SK-MEL-5 (cell line): ENCODE results near the gene CA5A. TPM values are rescaled to one million over a fixed set of nuclear protein-coding genes. Genes with fewer than 3 reads are reported as not detected.
A peak's percentile ranks its signal among the peaks of the same experiment; 100 is the strongest.
"Not testable (repeated sequence)": the region's sequence is repeated elsewhere in the genome, so short reads cannot be mapped to it uniquely, and the experiment has no call there.

Experiments
- DNase-seq: peaks from one replicate; pipeline ENCODE4 v3.0.0-alpha.2; 2016; ENCODE audit warnings: low read depth, low spot score
- in situ Hi-C: cut with HindIII; loops from 2 replicates; pipeline ENCODE4 v1.10.0; 2016; ENCODE audit warnings: low sequenced_read_pairs, high pct_unique_total_duplicates, low pct_unique_long_range_greater_than_20kb
- polyA plus RNA-seq, 2 experiments: library from polyadenylated mRNA; depleted of rRNA; stranded (reverse); fragments of >200 nt; gene quantifications; 2 replicates each; pipeline ENCODE4 v1.2.3, GENCODE V29; 2015
- total RNA-seq: library from RNA; depleted of rRNA; stranded (reverse); fragments of >200 nt; shearing (Covaris generic); gene quantifications from 2 replicates; pipeline ENCODE4 v1.2.3, GENCODE V29; 2014; rRNA removed

Gene CA5A
- total RNA-seq, result not detected in 2 replicates
- polyA plus RNA-seq (2015; cell fraction: cytosol; rRNA removed), result not detected in 2 replicates
- not detected in 2 replicates for polyA plus RNA-seq (2015; cell fraction: nucleus; rRNA removed)

- in situ Hi-C loops, result no loop called here
- DNase-seq, result no peak
Measured at GRCh38 chr16:87936375-87937230, at the start of gene CA5A. TSS of gene CA5A (minus strand) at chr16:87936529. CDS start at chr16:87936450, 79 bp downstream.

DNA sequence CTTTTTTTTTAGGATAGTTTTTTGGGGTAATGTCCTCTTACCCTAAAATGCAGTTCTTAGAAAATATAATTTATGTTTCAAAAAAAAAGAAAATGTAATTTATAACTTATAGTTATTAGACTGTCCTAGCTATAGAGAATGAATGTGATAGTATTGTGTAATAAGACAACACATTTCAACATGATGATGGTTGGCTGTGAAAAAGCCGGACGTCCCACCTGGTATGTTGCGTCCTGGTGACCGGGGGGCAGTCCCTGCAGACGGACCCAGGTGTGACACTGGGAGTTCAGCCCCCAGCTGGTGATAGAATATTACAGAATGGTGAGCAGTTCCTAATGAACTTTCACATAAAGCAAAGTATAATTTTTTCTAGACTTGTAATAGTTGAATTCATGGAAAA lies 49.2 kb upstream of the CA5A start:
- DNase-seq, in situ Hi-C loops: not testable (repeated sequence)

DNA sequence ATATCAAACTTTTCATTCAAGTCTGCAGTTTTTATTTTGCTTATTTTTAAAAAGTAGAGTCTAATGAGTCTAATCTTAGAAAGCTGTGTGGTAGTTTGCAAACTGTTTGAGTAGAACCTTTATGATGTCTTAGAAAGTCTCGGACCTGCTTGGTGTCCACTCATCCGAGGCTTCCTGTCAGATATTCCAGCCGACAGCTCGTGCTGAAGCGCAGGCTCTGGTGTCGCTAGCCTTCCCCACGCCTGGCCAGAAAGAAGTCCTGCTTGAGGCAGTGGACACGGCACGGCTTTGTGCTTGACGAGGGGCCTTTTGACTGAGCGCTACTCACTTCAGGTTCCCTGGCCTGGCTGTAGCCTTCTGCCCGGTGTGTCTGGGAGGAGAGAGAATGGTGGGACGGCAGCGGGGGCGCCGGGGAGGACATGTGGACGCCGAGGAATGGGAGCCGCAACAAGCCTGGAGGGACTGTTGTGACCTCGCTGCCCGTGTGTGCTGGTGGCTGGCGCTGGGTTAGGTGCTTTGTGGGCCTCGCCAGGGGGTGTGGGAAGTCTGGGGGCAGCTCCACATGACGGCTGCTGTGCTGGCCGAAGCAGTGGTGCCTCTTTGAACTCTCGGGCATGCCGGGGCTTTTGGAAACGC lies 48.4 kb upstream of the CA5A start:
- DNase-seq, result no peak
- in situ Hi-C loops, result no loop called here

GRCh38 chr16:87984180-87984579 lies 47.9 kb upstream of the CA5A start:
- DNase-seq, in situ Hi-C loops: not testable (repeated sequence)

GRCh38 chr16:87983737-87984097 lies 47.4 kb upstream of the CA5A start:
- in situ Hi-C loops, result not testable (repeated sequence)
- DNase-seq, result peak; percentile 54

GRCh38 chr16:87983072-87983736 lies 46.9 kb upstream of the CA5A start:
- in situ Hi-C loops, result not testable (repeated sequence)
- DNase-seq, result peak; percentile 19

- no peak for DNase-seq
- in situ Hi-C loops, result no loop called here
Measured at GRCh38 chr16:87982581-87983041, 46.3 kb upstream of the CA5A start.

- in situ Hi-C loops, DNase-seq: not testable (repeated sequence)
Measured at GRCh38 chr16:87981376-87981775, 45.0 kb upstream of the CA5A start.

GRCh38 chr16:87979911-87980630 lies 43.7 kb upstream of the CA5A start:
- in situ Hi-C loops, DNase-seq: not testable (repeated sequence)

DNA sequence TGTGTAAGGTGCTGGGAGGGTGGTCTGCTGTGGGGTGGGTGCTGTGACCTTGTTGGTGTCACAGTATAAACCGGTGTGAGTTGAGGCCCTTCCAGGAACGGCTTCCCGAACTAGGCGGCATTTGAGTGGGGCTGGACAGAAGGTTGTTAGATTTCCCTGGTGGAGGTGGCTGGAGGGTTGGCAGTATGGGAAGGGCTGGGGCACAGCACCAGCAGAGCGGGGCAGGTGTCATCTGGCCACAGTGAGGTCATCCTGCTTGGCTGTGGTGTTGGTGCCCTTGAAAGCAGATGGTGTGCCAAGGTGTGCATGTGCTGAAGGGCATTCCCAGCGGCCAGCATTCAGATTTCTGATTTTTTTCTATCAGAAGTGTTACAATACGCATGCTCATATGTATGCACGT lies 43.0 kb upstream of the CA5A start:
- in situ Hi-C loops, result no loop called here
- no peak for DNase-seq

DNA sequence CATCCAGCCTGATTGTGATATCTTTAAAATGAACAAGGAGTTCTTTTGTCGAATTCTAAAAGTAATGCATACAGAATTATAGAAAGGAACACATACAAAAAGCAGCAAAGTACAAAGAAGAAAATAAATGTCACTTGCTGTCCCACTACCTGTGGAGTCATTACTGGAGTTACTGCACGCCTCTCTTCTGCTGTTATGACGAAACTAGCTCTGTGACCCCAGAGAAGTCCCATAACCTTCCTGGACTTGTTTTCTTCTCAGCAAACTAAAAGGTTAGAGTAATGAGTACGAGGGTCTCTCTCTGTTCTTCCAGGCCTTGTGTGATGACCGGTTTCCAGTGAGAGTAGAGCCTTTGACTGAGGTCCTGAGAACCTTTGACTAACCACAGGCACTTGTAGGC lies 41.8 kb upstream of the CA5A start:
- DNase-seq, result no peak
- in situ Hi-C loops, result no loop called here

DNA sequence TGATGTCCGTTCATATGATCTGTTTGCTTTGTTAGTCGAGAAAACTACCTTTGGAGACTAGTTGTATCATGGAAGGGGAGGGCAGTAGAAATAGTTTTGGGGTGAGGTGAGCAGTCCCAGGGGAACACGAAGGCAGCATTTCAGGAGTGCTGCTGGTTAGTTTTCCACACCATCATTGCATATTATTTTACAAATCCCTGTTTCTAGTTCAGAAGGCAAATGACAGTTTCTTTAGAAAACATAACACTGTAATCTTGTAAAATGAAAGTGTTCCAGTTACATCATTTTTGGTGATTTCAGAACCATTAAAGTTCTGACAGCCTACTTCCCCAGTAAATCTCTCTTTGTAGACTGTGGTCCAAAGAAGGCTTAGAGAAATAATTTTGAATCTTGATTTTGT lies 40.3 kb upstream of the CA5A start:
- in situ Hi-C loops, result no loop called here
- no peak for DNase-seq

GRCh38 chr16:87974178-87974577 lies 37.8 kb upstream of the CA5A start:
- in situ Hi-C loops, result no loop called here
- DNase-seq, result no peak

- DNase-seq, result peak; percentile 13
- in situ Hi-C loops, result no loop called here
Measured at GRCh38 chr16:87973717-87974116, 37.4 kb upstream of the CA5A start.

DNA sequence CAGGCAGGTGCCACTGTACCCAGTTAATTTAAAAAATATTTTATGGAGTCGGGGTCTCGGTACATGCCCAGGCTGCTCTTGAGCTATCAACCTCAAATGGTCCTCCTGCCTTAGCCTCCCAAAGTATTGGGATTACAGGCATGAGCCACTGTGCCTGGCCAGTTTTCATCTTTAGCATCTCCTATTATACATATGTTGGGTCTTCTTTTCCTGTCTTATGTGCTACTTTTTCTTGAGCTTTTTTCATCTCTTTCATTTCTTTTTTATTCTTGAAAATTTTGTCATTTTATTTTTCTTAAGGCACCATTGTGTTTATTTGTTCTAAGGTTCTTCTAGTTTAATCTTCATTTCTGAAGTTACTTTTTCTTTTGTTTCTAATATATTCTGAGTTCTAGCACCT lies 35.6 kb upstream of the CA5A start:
- no peak for DNase-seq
- in situ Hi-C loops, result no loop called here

- in situ Hi-C loops, result no loop called here
- no peak for DNase-seq
Measured at GRCh38 chr16:87970186-87970585, 33.9 kb upstream of the CA5A start.

DNA sequence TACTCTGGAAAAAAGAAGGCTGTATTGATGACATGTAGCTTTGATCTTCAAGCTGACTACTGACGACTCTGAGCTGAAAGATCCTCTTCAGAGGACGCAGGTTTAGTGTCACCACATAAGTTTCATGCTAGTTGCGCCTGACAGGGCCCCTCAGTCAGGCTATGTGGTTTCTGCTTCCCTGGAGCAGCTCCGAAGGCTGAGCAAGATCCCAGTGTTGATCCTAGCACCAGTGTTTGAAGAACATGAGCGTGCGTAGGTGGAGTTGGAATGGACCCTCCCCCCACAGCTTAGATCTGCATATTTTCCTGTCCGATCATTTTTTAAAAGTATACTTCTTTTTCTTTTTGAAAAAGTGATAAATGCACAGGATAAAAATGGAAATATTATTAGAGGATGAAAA lies 32.2 kb upstream of the CA5A start:
- in situ Hi-C loops, result no loop called here
- DNase-seq, result no peak
